DMS 273 (cell line): Measurements from ENCODE around the gene IFNG.
A peak's percentile ranks its signal among the peaks of the same experiment; 100 is the strongest.
"Not testable (repeated sequence)": the region's sequence is repeated elsewhere in the genome, so short reads cannot be mapped to it uniquely, and the experiment has no call there.

Source experiments
- DNase-seq: peaks from one replicate; lab custom pipeline; 2025; ENCODE audit not compliant: unreplicated experiment; lab: John Stamatoyannopoulos, UW

IFNG gene

GRCh38 chr12:68159681-68160304 is at the start of gene IFNG:
Gene IFNG, minus strand, starts transcription at chr12:68159740. Its CDS starts 125 bp downstream, at chr12:68159615.
- DNase-seq, result no peak

GRCh38 chr12:68209048-68209728 is 49.6 kb upstream of the IFNG start:
- peak; percentile 85 for DNase-seq

- peak; percentile 52 for DNase-seq
Measured at GRCh38 chr12:68207276-68207675, 47.7 kb upstream of the IFNG start.

- DNase-seq, result peak; percentile 53
Measured at GRCh38 chr12:68206446-68206845, 46.9 kb upstream of the IFNG start.

GRCh38 chr12:68203460-68203875 is 43.9 kb upstream of the IFNG start:
- no peak for DNase-seq

GRCh38 chr12:68200854-68201253 is 41.3 kb upstream of the IFNG start:
- DNase-seq, result no peak

- no peak for DNase-seq
Measured at GRCh38 chr12:68199127-68199526, 39.6 kb upstream of the IFNG start.

- DNase-seq, result no peak
Measured at GRCh38 chr12:68198507-68199086, 39.1 kb upstream of the IFNG start.

GRCh38 chr12:68190301-68190700 is 30.8 kb upstream of the IFNG start:
- DNase-seq, result no peak

GRCh38 chr12:68189821-68190242 is 30.3 kb upstream of the IFNG start:
- no peak for DNase-seq

- DNase-seq, result no peak
Measured at GRCh38 chr12:68185598-68185997, 26.1 kb upstream of the IFNG start.

GRCh38 chr12:68180792-68181744 is 21.5 kb upstream of the IFNG start:
- peak; percentile 86 for DNase-seq

- DNase-seq, result no peak
Measured at GRCh38 chr12:68178774-68179439, 19.4 kb upstream of the IFNG start.

GRCh38 chr12:68178184-68178583 is 18.6 kb upstream of the IFNG start:
- DNase-seq, result no peak

GRCh38 chr12:68177562-68177961 is 18.0 kb upstream of the IFNG start:
- DNase-seq, result no peak

- peak; percentile 50 for DNase-seq
Measured at GRCh38 chr12:68176257-68176656, 16.7 kb upstream of the IFNG start.

GRCh38 chr12:68175557-68176061 is 16.1 kb upstream of the IFNG start:
- no peak for DNase-seq

- DNase-seq, result not testable (repeated sequence)
Measured at GRCh38 chr12:68174761-68175160, 15.2 kb upstream of the IFNG start.

GRCh38 chr12:68173792-68174191 is 14.3 kb upstream of the IFNG start:
- DNase-seq, result no peak

- no peak for DNase-seq
Measured at GRCh38 chr12:68170726-68171125, 11.2 kb upstream of the IFNG start.
